HG03378 (cell line): Measurements from ENCODE around the gene LMX1A.

Source experiments
- ATAC-seq: cut with Tn5 transposase; IDR thresholded peaks from one replicate; pipeline ENCODE4 v1.9.1; 2021; ENCODE audit warnings: mild to moderate bottlenecking, moderate library complexity; ENCODE audit not compliant: unreplicated experiment

Gene LMX1A

DNA sequence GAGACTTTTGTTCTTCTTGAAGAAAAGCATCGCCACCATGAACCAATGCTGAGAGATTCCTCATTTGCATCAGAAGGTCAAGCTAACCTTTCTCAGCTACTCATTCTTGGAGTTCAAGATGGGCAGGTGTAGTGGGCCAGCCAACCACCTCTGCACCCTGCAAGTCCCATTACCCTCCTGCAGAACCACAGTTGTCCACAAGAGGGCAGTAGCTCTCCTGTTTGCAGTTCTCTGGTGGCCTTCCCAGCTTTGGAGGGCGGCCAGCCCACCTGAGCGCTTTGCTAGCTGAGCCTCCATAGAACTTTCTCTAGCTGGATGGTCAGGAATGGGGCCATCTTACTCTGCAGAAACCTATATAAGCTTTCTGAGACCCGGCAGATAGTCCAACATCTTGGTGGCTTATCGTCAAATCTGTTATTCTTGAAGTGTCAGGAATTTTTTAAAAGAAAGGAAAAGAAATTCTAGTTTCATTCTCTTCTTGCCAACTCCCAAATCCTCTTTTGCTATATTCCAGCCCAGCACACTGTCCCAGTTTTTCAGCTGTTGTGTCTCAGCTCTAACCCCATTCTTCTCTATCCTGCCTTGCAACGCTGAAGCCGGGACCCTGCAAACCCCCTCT, 11.0 kb upstream of the LMX1A start:
- peak; percentile 67 for ATAC-seq

DNA sequence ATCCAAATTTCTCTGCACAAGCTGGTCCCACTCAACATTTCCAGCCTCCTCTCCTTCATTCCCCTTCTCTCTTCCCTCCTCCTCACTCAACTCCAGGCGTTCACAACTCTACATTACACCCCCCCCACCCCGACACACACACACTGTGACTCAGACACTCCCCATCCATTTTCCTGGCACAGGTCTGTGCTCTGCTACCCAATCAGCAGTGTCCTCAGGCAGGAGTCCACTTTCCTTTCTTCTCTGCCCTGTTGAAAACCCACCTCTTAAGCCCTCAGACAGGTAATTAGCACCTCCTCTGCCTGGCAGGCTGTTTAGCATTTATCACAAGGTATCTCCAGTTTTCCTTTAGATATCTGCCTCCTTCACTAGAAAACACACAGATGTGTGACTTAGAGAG, 8.8 kb upstream of the LMX1A start:
- ATAC-seq, result no peak

DNA sequence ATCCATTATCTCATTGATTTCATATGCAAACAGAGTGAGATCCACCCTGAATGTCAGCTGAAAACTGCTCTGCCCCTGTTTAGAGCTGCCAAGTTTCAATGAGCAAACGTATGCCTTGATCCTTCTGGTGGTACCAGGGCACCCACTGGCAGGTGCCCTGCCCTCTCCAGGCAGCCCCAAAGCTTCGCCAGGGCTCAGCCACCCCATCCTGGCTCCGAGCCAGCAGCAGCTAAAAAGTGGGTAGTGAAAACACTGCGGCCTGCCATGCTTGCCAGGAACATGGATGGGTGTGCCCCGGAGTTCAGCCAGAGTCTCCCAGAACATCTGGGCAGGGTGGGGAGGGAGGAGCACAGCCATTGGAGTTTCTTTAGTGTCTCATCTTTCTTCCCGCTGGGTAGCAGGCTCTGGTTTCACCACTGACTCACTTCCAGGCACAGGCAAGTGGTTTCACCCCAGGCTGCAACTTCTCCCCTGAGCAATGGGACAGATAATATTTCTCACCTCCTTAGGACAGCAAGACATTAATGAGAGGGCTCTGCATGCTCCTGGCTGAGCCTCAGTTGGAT, 8.1 kb upstream of the LMX1A start:
- ATAC-seq, result no peak

DNA sequence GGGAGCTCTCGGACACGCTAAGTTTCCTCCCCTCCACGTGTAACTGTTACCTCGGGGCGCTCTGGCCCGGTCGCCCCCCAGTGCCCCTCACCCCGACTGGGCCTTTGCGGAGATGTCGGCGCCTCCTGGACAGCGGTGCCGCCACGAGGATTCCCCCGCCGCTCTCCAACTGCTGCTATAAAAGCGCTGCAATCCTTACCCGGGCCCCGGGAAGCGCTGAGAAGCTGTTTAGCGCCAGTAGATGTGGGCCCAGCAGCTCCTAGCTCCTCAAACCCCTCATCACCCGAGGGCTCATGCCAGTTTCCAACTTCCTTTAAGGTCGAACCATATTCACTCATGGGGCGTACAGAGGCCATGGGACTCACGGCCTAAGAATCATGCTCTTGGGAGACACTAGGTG, 361 bp upstream of the LMX1A start:
- no peak for ATAC-seq

DNA sequence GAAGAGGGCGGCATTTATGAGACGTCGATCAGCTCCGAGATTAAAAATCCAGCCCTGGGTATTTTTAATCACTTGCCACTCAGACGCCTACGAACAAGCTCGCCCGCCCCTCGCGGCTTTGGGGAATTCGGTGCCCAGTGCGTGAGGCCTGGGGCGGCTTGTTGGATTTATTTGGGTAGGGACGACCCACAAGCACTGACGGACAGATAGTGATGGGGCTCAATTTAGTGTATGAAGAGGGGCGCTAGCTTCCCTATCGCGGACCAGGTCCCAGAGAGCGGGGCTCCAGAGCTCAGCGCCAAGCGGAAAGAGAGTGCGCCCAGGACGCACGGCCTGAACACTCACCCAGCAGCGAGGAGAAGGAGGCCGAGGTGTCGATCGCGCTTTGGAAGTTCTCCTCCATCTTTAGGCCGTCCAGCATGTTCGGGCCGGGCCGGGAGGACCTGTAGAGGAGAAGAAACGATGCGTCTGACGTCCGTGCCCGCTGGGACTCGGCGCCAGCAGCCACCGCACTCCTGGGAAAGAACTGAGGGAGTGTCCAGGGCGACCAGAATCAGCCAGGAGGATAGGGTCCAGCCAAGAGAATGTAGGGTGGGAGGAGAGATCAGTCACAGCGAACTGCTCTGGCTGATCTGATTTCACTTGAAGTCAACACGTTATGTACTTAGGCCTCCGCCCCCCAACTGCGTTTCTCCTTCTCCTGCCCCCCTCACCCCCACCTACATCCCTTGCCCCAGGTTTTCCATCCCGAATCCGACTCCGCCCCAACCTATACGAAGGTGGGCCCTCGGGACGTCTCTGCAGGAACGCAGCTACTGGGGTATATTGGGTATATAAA, 1.2 kb downstream of the LMX1A start:
- no peak for ATAC-seq

DNA sequence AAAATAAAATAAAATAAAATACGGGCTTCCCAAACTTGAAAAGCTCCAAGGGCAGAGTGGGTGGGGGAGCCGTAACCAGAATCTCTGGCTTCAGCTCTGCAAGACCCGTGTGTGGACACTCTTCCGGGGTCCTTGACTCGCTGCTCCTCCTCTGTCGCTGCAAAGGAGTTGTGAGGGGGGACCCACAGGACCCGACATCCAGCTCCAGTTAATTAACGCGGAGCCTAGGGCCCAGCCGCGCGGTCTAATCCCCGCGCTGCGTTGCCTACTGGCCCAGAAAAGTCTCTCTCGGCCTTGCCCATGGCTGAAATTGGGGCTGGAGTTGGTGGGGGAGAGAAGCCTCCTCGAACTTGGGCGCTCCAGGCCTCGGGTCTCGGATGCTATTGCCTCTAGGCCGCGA, 1.8 kb downstream of the LMX1A start:
- no peak for ATAC-seq

DNA sequence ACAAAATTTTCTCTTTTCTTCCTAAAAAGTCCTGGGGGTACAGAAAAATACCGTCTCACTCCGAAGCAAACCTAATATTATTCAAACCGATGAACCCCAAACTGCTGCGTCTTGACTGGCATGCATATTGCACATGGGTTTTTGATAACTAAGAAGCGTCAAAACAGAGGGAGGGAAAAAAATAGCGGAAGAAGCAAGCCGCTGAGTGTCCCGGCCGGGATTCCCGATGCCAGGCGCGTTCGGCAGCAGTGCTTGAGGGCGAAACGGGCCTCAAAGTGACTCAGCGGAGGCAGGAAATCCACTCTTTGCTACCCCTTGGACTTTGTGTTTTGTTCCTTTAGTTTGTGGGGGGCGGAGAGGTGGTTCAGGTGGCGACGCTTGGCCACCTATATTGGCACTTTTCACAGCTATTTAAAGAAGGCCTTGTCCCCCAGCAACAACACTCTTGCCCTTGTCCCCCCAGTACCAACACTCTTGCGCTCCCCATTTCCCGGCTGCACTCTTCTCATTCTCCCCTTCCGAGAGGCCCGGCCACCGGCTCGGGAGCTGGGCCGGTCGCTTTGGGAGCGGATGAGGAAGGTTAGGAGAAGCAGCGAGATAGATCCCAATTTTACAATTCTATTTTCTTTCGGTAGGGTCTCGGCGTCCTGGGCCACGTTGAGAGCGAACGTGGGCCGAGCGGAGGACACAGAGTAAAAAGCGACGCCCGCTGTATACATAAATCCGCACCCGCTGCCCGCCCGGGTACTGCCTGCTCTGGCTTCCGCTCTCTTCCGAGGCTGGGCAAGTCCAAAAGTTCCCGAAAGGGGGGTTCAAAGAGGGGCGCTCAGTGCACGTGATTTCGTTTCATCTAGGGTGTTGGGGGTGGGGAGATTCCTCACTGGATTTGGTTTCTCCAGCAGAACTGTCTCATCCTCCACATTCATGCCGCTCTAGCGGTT, 2.5 kb downstream of the LMX1A start:
- no peak for ATAC-seq

DNA sequence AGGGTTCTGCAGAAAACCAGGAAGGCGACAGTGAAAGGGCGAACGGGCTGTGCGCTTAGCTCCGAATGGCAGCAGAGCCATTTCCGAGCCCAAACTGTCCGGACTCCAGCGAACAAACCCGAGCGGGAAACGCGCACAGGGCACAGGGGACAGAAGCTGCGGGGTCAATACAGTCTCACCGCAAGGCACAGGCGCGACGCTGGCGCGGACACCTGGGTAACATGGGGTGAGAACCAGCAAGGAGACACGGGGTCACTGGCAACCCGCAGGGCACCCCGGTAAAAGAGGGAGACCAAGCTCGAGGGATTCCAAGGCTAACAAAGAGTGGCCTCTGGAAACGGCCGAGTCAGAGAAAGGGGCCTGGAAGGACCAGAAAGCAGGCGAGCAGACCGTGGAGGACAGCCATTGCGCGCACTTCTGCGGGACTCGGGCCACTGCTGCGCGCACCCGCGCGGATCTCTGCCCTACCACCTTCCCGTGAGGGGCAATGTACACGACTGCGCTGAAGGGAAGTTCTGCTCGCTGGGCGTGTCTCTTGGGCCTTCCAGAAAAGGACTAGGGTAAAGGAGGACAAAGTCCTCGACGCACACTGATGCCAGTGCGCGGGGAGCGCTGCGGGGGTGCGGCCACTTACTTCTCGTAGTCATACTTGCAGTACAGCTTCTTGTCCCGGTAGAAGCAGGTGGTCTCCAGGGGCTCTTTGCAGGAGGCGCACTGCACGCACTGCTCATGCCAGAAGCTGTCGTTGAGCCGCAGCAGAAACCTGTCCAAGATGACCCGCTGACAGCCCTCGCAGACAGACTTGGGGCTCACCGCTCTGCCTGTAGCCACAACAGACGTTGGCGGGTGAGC, 3.8 kb downstream of the LMX1A start:
- no peak for ATAC-seq

DNA sequence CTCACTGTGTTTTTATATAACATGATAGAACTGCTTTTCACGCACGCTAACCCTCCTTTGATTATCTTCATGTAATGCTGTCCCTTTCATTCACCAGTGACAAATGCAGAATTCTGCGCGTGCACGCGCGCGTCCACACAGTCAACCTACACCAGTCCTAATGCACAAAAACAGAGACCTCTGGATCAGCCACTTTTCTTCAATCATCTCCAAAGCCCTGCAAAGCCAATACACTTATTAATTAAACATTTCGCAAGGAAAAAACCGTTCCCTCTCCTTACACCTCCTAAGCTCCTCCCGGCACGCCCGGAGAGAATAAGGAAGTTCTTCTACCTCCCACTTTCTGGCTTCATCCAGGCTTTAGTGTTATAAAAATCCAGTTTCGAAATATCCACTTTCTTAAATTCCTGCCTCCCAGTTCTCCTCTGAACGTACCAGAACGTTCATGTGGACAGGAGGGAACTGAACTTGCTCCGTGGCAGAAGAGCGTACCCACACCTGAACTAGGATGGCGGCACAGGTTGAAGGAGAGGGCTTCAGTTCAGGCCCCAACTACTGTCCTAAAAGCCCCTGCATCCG, 4.6 kb downstream of the LMX1A start:
- no peak for ATAC-seq

DNA sequence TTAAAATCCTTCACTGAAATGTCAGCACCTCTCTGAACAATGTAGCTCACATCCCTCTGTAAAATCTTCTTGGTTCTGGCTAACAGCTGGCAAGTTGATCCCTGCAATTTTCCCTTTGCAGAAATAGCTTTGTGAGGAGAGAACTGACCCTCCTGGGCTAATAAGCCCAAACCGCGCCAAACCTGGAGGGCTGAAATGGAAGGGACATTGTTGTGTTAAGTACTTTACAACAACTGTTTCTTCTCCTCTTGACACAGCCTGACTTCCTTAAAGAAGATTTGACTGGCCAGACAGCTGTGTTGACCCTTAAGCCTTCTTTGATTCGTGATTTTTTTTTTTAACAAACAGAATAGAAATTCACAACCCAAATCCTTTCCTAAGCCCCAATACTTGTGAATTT, 5.7 kb downstream of the LMX1A start:
- ATAC-seq, result no peak

DNA sequence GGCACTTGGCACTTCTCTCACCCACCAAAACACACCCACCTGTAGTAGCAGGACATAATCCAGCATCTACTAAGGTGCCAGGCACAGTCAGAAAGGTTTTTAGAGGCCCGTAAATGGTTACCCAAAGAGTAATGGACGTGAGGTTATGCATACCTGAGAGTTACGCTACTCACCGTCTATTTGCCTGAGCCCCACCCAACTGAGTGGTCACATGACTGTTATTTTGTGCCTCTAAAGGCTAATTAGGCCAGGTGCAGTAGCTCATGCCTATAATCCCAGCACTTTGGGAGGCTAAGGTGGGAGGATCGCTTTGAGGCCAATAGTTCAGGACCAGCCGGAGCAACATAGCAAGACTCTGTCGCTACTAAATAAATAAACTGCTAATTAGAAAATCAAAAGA, 11.0 kb downstream of the LMX1A start:
- no peak for ATAC-seq

DNA sequence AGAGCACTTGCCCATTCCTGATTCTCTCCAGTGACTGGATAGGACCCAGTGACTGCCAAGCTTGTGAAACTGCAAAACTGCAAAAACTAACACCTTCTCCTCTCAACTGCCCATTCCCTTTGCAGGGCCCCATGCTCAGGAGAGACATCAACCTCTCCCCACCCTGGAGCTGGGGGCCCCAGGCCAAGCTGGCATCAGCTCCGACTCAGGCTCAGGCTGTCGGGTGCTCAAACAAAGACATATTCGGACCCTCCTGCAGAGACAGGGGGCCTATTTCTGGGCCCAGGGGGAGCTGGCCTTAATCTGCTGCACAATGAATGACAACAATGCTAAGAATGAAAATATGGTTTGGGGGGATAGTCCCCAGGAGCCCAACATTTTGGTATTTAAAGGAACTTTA, 11.8 kb downstream of the LMX1A start:
- ATAC-seq, result no peak

DNA sequence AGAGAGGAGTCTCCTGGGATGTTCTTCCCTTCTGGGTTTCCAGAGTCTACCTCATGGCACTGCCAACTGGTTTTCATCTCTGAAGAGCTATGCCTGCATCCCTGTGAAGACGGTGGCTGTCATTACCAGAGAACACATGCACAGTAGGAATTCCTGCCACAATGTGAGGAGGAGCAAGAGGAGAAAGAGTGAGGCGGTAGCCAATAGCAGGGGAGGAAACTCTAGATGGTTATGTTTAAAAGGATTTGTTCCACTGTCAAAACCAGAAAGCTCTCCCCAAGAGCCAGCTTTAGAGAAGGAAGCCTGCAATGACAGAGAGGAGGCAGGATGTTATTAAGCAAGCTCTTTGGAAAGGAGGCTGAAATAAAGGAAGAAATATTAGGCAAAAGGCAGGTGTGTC, 12.3 kb downstream of the LMX1A start:
- ATAC-seq, result no peak

DNA sequence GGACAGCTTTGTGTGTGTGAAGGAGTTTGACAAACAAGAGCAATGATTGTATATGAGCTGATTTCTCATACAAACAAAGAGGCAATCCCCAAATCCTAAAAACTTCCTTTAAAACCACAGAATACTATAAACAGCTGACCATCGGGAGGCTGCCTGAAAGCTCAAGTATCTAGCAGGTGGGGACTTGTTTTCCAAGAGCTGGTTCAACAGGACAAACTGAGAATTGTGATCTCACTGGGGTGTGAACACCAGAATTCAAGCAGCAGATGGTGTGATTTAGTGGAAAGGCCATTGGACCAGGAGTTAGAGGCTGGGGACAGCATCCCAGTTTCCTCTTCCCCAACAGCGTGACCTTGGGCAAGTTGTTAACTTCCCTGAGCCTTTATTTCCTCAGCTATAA, 13.9 kb downstream of the LMX1A start:
- no peak for ATAC-seq

DNA sequence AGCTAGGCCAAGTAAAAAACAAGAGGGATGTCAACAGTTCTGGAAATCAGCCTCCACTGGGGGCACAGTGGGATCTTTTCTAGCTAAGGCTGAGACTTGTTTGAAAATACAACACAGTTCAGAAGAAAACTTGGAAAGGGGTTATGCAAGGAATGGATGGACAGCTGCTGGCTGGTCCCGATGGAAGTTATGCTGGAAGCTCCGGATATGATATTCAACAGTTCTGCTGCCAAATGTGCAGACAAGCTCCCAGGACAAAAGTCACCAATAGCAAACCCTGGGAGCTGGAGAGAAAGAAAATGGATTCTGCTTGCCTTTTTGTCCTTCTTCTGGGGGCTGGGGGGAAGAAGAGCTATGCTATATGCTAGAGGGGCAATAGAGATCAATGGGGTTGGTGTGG, 14.3 kb downstream of the LMX1A start:
- no peak for ATAC-seq

DNA sequence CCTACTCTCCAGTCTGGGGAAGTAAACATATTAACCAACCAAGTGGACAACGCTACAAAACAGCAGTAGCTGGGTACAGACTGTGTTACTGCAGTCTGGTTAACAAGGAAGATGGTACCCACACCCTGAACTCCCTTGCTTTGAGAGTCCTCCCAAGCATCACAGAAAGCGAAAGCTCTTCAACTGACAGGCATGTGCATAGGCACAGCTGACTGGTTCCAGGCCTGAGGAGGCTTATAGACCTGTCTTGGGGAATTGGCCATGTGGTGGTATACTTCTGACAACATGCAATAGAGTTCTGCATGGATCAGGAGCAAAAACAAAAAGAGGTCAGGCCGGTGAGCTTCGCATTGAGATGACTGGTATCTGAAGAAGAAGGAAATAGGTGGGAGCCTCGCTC, 17.4 kb downstream of the LMX1A start:
- no peak for ATAC-seq

DNA sequence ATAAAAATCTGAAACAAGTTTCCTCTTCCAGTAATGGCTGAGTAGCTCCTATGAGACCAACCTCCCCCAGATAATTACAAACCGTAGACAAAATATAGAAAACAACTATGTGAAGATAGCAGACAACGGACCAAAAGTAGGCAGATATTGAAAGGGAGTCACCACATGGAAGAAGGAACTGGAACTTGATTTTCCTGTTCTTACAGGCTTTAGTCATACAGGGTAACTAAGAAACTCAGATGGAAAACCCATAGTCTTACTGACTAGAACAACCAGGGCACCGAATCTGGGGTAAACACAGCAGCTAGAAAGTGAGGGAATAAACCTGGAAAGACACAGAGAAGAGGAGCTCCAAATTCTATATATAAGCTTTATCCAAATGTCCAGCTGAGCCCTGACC, 26.0 kb downstream of the LMX1A start:
- no peak for ATAC-seq

DNA sequence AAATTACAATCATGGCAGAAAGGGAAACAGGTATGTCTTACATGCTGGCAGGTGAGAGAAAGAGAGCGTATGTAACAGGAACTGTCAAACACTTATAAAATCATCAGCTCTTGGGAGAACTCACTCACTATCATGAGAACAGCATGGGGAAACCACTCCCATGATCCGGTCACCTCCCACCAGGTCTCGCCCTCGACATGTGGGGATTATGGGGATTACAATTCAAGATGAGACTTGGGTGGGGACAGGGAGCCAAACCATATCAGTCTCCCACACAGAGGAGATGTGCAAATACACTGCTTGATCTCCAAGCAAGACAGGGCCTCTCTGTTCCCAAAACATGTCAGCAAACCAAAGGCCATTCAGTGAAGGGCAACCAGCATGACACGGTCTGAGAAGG, 27.4 kb downstream of the LMX1A start:
- no peak for ATAC-seq

DNA sequence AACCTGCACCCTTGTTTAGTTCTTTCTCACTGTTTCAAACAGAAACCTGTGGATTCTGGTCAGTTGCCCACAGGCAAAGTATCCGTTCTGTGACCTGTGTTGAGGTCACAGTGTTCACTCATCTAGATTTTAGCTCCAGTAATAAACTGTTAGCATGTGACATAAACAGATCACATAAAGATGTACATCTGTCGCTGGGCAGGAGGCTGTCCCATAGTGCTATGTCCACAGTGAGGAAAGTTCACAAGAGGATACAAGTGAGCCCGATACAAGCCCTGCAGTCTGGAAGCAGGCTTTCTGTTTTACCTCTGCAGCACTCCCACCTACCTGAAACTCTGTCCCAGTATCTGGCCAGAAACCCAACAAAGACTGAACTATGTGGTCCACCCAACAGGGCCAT, 28.4 kb downstream of the LMX1A start:
- no peak for ATAC-seq

DNA sequence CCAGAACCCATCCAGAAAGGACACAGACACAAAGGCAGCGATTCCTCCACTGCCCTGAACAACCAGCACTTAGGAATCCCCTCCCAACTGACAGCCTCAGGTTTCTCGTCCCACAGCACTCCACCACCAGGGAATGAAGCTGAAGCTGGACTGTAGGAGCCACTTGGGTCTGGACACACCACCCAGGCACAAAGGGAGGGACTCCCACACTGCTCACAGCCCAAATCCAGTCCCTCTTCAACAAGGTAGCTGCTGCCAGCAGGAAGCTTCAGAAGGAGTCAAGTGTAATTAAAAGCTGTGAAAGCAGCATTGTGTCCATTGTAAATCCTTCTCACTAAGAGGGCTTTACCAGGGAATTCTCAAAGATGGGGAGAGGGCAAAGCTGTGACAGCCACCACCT, 29.0 kb downstream of the LMX1A start:
- no peak for ATAC-seq
